Measurements from ENCODE around the gene OR51E1.

OR51E1 gene, protein sequence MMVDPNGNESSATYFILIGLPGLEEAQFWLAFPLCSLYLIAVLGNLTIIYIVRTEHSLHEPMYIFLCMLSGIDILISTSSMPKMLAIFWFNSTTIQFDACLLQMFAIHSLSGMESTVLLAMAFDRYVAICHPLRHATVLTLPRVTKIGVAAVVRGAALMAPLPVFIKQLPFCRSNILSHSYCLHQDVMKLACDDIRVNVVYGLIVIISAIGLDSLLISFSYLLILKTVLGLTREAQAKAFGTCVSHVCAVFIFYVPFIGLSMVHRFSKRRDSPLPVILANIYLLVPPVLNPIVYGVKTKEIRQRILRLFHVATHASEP

DNA sequence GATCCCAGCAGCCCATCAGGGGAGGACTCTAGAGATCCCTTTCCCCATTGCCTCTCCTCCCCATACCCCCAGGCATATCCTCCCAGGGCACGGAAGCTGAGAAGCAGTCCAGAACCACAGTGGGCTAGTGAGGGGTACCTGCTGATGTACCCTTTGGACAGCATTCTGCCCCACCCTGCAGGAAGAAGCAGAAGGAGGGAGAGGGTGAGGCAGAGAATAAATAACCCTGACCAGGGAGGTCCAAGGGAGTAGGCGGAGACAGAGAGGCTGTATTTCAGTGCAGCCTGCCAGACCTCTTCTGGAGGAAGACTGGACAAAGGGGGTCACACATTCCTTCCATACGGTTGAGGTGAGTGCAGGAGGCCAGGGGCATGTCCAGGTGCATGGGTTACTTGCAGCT is at the start of gene OR51E1:
OR51E1 (plus strand) TSS at position 301 of the 400 bp plus-strand sequence. CDS start 8,545 bp downstream, outside the sequence.
- DNase-seq: no peak

DNA sequence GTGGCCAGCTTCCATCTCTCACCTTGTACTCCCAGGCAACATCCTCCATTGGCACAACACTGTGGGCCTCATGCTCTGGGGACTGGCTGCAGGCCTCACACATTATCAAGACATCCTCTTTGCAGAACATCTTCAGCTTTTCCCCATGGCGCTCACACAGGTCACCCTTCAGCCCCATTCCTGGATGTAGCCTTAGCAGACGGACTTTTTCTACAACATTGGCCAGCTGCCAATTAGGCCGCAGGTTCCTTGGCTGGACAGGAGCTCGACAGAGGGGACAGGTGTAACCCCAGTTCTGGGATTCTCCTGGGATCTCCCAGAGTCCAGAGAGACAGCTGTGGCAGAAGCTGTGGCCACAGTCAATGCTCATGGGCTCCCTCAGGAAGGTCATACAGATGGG is 38.7 kb upstream of the OR51E1 start:
- no peak for DNase-seq

DNA sequence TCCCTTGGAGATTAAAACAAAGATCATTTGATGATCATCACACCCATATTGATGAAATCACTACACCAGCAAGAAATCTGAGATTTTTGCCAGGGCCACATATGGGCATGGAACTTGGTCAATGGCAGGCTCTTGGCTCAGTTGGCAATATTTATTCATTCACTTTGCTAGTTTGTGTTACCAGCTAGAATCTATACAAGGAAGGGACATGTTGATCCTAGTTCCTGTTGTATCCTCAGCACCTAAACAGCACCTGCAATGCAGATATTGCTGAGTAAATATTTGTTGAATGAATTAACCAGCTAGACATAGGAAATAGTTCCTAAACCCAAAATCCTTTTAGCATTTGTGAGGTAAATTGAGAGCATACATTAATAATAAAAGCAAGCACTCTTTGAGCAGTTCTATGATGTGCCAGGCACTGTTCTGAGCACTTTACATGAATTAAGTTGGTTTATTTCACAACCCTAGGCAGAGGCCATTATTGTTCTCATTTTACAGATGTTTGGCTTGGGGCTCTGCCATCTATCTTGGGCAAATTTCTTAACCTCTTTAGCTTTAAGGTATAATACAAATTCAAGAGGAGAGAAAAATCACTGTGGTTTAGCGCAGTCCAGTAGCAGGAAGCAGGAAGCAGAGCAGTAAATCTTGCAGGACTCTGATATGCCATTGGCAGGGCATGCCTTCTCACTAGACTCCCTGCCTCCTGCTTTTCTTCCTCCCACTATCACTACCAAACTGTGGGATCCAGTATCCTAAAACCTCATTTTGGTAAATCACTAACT is 37.4 kb upstream of the OR51E1 start:
- DNase-seq: no peak

DNA sequence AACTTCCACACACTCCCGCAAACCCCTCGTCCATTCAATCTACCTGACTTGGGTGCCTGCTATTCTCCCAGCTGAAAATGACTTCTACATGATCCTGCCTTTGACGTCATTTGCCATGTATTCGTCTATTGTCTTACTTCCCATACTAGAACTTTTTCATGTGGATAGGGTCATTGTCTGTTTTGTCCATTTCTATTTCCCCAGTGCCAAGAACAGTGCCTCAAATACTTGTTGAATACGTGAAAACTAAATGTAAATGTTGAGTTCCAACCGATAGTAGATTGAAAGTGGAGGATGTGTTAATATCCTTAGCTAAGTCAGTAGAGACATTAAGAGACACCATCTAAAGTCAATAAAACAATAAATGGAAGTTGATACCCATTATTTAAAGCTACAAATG is 36.7 kb upstream of the OR51E1 start:
- no peak for DNase-seq

DNA sequence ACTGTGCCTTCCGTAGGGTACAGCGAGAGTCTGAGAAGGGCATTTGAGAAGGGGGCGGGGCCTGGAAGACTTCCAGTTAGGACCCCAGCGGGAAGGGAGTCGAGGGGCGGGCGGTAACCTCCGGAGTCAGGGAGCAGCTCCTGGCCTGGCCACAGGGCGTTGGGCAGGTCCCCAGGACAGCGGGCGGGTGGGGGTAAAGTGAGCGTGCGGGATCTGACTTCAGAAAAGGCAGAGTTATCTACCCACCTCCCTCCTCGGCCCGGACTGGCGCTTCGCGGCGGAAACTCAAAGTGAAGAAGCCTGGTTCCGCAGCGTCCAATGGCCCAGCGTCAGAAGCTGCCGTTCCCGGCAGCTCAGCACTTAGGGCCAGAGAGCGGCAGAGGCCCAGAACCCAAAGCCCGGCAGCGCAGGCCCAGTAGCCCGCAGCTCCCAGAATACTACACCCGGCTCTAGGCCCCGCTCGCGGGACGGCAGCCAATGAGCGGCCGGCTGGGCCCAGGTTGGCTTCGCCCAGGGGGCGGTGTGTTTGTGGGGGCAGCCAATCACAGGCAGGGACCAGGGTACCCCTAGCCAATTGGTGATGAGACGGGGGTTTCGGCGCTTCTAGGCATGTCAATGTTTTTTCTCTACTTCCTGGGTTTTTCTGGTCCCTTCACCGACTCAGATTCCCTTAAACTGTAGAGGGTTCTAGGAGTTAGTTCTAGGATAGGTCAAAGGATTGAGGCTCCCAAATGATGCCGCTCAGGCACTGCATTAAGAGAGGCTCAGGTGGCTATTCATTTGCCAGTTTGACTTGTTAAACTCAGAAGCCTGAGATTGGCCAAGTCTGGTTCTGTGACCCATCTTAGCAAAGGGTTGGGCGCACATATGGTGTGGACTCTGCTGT is 35.8 kb upstream of the OR51E1 start, which contains the start of gene TRIM68:
TRIM68 (minus strand) TSS at position 451 of the 886 bp plus-strand sequence. CDS start 2,727 bp downstream, outside the sequence.
- peak; percentile 94 for DNase-seq

DNA sequence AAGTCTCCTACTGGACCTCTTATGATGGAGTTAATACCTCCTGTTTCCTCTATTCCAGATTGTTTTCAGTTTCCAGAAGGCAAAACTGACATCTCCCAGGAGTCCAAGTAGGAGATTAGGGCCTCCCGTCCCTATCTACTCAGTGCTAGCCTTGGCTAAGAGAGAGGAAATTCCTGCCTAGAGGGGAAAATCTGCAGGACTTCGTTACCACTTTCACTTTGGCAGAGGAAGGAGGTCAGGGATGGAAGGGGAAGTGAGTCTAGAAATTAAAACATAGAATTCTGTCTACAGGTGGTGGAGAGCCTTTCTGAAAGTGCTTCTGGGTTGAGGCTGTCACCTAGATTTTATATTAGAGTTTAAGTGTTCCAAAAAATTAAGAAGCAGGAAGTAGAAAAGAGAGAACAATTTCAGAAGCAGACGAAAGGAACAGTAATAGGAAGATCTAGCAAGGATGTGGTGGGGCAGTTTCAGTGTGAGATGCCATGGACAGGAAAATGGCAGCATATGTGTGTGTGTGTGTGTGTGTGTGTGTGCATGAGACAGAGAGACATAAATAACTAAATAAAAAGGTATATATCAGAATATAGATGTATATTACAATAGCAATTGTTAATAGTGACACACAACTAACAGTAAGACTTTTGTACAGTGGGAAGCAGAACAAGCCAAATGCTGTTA is 33.4 kb upstream of the OR51E1 start:
- no peak for DNase-seq

DNA sequence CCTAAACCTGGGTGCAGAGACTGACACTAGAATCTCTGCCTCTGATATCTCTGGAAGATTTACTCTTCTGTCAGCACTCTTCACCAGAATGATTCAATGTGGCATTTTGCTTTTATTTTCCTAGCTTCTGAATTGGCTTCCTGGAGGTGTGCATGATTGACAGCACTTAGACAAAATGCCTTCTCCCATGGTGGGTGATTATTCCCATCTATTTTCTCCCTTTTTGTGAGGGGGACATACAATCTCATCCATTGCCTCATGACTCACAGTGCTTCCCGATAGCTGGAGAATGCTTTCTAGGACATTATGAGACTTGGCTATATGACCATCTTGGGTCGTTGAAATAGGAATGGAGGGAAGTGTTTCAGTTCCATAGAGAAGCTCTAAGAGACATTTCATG is 31.8 kb upstream of the OR51E1 start:
- DNase-seq: no peak

DNA sequence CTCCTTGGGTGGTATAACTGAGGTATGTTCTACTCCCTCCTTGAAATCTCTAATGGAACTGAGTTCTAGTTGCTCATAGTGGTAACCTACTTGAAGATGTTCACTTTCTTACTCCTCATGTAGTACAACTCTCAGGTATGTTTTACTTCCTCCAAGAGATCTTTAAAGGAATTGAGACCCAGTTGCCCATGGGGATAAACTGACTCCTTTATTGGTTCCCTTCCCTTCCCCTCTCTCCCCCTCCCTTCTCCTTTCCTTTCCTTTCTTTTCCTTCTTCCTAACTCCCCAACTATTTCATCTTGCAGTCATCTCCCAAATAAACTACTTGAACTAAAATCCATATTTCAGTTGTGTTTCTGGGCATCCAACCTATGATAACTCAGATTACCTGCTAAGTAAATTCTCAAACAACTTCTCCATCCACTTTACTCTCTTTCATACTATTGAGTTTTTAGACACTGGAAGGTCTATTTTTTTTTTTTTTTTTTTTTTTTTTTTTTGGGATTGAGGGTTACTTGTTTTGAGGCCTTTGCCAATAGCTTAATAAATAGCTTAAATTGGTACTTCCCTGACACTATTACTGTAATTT is 27.8 kb upstream of the OR51E1 start:
- no peak for DNase-seq

DNA sequence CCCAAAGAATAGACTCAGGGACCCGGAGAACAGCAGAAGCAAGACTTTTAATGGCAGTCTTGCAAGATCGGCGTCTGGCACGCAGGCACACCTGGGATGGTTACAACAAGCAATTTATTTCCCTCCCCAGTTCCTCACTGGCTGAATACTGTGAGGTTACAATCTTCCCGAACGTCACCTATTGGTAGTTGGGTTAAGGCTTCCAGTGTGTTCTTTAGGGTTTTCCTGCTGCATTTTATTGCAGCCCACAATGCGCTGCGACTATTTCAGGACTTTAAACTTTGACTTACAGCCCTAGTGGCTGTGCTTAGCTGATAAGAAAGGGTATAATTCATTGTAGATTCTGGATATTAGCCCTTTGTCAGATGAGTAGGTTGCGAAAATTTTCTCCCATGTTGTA is 24.3 kb upstream of the OR51E1 start:
- no peak for DNase-seq

DNA sequence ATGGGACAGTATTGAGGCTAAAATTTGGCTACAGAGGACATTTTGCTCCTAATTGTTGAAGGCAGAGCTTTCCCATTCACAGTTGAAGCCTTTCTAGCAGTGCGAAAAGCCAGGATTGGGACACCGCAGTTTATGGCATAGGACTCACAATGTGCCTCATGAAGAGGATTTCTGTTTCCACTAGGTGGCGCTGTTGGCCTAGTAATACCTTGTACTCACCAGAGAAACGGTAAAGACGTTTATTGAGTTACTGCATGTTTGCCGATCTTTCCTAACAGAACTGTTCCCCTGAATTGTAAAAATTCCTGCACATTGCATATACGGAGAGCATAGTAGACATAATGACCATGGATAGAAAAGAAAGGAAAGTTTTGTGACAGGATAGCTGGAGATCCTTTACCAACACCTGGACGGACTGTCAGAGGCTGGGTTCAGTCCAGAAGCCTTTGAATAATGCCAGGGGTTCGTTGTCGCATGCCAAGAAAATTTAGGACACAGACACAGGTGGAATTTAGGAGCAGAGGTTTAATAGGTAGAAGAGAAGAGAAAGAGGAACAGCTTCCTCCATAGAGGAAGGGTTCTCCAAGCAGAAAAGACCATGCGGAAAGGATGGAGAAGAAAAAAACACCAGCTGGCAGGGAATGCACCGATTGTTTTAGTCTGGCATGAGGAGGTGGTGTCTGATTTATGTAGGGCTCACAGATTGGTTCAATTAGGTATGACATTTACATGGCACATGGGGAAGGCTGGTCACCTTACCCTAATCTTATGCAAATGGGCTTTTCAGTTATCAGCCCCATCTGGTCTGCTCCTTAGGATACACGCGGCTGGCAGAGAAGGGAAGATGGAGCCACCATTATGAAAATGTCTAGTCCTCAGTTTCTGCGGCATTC is 17.3 kb upstream of the OR51E1 start:
- peak; percentile 23 for DNase-seq

DNA sequence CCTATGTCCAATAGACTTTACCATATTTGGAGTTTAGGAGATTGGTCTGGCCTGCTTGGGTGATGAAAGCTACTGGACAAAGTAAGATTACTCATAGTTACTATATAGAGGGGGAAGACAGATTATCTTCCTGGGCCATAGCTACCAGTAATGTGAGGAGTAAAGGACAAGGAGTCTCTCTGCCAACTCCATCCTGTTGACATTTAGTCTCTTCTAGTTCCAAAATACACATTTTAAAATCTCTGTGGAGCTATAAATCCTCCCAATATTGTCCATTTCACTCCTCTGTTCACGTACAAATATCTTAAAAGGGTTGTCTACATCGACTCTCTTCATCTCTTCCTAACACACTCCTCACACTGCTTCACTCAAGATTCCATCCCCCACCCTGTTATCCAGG is 7.6 kb upstream of the OR51E1 start:
- DNase-seq: no peak

DNA sequence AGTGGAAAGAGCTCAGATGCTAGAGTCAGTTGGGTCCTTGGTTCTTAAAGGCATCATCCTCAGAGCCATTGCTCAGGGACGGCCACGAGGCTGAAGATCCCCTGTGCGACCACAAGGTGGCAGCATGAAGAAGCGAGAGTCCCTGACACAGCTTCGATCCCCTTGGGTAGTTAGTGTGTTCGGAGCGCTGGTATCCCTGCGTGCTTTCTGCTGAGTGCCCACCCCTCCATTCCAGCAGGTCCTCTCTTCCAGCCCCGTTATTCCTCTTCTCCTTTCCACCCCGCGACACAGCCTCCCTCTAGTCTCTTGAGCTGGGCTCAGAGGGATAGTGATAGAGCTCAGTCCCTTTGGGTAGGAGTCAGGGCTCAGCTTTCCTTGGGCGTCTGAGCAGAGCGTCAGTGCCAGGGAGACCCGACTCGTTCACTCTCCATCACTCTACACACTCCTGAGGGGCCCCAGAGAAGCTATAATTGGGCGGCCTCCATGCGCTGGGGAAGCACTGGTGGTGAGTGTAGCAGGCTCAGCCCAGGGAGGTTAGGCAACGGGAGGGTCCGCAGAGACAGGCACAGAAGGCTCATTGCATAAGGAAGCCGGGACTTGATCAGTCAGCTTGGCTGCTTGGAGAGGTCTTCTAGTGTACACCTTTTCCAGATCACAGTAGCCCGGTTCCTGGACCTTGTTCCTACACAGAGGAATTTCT is 6.7 kb upstream of the OR51E1 start, which contains the start of gene OR51D1:
OR51D1 (plus strand) TSS at position 516 of the 700 bp plus-strand sequence. CDS start 2,314 bp downstream, outside the sequence.
- peak; percentile 67 for DNase-seq

DNA sequence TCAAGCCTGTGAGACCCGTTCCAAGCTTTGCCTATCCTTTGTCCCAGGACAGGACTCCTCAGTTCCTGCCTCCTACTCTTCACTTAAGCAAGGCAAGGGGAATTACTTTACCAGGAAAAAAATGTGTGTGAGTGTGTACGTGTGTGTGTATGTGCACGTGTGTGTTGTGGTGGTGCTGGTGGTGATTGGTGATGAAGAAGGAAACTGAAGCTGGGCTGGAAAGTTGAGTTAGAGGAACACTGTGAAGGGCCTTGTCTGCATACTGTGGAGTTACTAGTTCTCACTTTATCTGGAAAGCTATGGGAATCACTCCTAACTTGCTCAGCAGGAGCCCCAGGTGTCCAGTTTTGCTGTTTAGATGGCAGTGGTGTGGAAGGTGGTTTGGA is 6.1 kb upstream of the OR51E1 start:
- no peak for DNase-seq

DNA sequence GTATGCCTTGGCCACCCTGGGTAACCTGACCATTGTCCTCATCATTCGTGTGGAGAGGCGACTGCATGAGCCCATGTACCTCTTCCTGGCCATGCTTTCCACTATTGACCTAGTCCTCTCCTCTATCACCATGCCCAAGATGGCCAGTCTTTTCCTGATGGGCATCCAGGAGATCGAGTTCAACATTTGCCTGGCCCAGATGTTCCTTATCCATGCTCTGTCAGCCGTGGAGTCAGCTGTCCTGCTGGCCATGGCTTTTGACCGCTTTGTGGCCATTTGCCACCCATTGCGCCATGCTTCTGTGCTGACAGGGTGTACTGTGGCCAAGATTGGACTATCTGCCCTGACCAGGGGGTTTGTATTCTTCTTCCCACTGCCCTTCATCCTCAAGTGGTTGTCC is 3.9 kb upstream of the OR51E1 start:
- no peak for DNase-seq

DNA sequence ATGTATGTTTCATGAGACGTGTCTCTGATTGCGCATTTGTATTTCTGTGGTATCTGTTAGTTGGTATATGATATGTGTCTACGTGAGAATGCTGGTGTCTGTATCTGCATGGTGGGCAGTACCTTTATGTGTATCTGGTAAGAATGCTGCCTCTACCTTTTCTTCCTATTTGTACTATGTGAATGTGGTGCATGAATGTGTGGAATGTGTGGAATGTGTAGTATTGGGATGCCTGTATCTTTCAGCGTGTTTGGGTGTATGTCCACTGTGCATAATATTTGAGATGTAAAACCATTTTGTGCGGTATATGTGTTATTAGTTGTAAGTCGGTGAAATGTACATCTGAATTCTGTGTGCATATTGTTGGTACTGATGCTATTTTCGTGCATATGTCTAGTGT is 2.3 kb upstream of the OR51E1 start:
- DNase-seq: no peak

DNA sequence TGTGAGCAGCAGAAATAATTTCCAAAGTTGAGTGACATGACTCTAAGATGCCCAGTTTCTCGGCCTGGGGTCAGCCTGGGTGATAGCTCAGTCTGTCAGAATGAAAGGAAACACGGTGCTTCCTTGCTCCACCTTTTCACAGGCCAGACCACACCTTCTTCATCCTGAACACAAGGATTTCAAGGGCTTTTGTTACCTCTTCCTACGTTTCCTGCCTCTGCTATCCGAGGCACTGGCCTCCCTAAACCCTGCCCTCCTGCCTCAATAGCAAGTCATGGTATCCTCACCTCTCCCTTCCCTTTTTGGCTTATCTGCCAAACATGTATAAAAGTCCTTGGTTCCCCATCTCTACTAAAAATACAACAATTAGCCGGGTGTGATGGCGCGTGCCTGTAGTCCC is 1.7 kb upstream of the OR51E1 start:
- no peak for DNase-seq

DNA sequence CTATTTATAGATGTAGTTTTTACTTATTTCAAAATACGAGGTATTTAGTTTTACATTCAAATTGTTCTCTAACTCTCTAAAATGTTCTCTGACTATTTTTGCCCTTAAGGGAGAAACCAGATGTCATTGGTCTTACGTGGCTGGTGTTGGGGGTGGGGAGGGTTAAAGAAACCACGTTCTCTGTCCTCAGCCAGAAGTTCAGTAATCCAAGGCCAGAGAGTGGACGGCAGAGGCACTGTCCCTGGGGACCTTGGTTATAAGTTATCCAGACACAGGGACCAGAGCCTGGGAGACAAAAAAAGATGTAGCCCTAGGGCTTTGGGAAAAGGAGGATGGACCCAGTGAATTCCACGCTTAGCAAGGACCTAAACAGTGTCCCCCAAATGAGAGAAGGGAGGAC is 706 bp upstream of the OR51E1 start:
- DNase-seq: no peak

DNA sequence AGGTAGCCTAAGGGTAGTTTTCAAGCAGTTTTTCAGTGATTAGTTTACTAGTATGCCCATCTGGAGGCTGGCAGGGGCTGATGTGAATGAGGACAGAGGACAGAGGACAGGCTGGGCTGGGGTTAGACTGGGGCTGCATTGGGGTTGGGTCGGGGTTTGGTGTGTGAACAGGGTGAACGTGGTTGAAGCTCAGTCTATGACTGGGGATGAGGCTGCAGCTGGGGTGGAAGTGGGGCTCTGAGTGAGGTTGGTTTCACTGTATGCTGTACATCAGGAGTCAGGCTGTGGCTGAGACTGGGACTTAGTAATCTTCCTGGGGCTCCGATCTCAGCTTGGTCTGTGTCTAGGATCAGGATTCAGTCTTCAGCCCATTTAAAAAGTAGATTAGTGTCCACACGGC is 451 bp downstream of the OR51E1 start:
- DNase-seq: no peak

DNA sequence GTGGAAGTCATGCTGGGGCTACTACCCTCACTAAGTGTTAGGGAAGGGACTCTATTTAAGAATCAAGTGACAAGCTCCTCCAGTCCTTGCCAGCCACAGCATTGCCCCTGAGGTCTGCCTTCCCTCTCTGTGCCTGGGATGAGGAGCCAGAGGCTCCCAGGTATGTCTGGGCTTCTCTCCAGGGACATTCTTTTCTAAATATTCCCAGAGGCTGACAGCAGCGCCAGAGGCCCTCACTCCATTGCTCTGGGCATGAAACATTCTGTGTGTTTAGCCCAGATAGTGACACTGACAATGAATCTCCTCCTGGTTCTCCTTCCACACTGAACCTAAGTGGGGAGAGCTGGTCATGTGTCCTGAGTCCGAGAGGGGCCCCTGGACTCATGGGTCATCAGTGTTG is 2.2 kb downstream of the OR51E1 start:
- no peak for DNase-seq

DNA sequence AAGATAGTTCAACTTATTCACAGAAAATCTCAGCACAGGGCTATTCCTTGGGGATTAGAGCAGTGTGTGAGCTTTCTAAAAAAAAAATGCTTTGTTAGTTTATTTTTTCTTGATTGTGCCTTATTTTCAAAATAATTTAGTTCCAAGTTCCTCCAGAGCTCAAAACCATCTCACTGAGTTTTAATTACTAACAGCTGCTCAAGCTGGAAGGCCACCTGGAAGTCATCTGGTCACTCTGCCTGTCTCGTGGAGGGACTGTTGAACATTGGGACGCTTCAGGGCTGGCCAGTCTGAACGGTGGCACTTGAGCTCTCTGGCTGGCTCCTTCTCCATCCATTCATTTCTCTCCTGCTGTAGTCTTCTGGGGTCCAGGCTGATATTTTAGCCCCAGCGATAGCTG is 4.0 kb downstream of the OR51E1 start:
- no peak for DNase-seq

Measured in activated CD8-positive, alpha-beta memory T cell treated with anti-CD3 and anti-CD28 coated beads, Interleukin-2, amount 50 U/mL, for 4 hours (primary cell).